HepG2 (cell line): ENCODE data around the gene LTA4H. TPM values are rescaled to one million over a fixed set of nuclear protein-coding genes. Genes with fewer than 3 reads are reported as not detected.
A peak's percentile ranks its signal among the peaks of the same experiment; 100 is the strongest.

Experiments
- ERF ChIP-seq: IDR thresholded peaks from 2 replicates; pipeline ENCODE4 v1.6.1; 2018; ENCODE audit warnings: missing biosample characterization, missing genetic modification reagents
- FOXA1 ChIP-seq, 2 experiments: fragments of 450-650 bp in 1 of 2; sonication (generic) in 1 of 2; formaldehyde crosslinking in 1 of 2; IDR thresholded peaks; 2 replicates each; pipeline versions ENCODE4 v1.4.0 to v1.6.1; 2016 to 2020; ENCODE audit warnings: missing genetic modification reagents in 1 of 2
- KDM3A ChIP-seq: IDR thresholded peaks from 2 replicates; pipeline ENCODE4 v1.6.1; 2018; ENCODE audit warnings: low read depth, missing compliant biosample characterization
- MXI1 ChIP-seq: IDR thresholded peaks from 3 replicates; pipeline ENCODE4 v1.6.1; 2012; ENCODE audit warnings: low read depth, low read length, inconsistent platforms, borderline replicate concordance
- NR2C2 ChIP-seq: sonication (generic); formaldehyde crosslinking; IDR thresholded peaks from 2 replicates; pipeline ENCODE4 v1.4.0; 2020; ENCODE audit warnings: missing genetic modification reagents, mild to moderate bottlenecking, moderate library complexity, borderline replicate concordance
- REPIN1 ChIP-seq: sonication (generic); formaldehyde crosslinking; IDR thresholded peaks from 2 replicates; pipeline ENCODE4 v1.8.0; 2022; ENCODE audit warnings: missing genetic modification reagents, low read depth, mild to moderate bottlenecking, borderline replicate concordance
- SOX5 ChIP-seq: IDR thresholded peaks from 2 replicates; pipeline ENCODE4 v1.6.1; 2016; ENCODE audit warnings: borderline replicate concordance
- TFAP4 ChIP-seq: sonication (generic); IDR thresholded peaks from 2 replicates; pipeline ENCODE4 v1.6.1; 2016; ENCODE audit warnings: low read depth, borderline replicate concordance
- XRCC5 ChIP-seq: fragments of 200-400 bp; formaldehyde crosslinking; optimal IDR thresholded peaks from 2 replicates; pipeline ENCODE3; 2017; ENCODE audit warnings: mild to moderate bottlenecking, low read length
- ZHX2 ChIP-seq, 2 experiments: sonication (generic) in 1 of 2; formaldehyde crosslinking in 1 of 2; IDR thresholded peaks; 2 replicates each; pipeline versions ENCODE4 v1.6.1 to v1.9.0; 2014 to 2022; ENCODE audit warnings: antibody characterized with exemption in 1 of 2, borderline replicate concordance in 1 of 2, inconsistent platforms in 1 of 2, low read depth in 1 of 2, missing genetic modification reagents in 1 of 2
- ZMYM4 ChIP-seq: sonication (generic); formaldehyde crosslinking; IDR thresholded peaks from 2 replicates; pipeline ENCODE4 v1.8.1; 2023; ENCODE audit warnings: mild to moderate bottlenecking, missing genetic modification reagents
- ZNF446 ChIP-seq: sonication (generic); formaldehyde crosslinking; IDR thresholded peaks from 2 replicates; pipeline ENCODE4 v1.5.0; 2020; ENCODE audit warnings: mild to moderate bottlenecking, missing genetic modification reagents
- ZNF569 ChIP-seq: sonication (generic); formaldehyde crosslinking; IDR thresholded peaks from 2 replicates; pipeline ENCODE4 v1.5.0; 2020; ENCODE audit warnings: mild to moderate bottlenecking, missing genetic modification reagents, moderate library complexity, borderline replicate concordance
- ZNF746 ChIP-seq: sonication (generic); formaldehyde crosslinking; IDR thresholded peaks from 2 replicates; pipeline ENCODE4 v1.8.0; 2022; ENCODE audit warnings: mild to moderate bottlenecking, missing genetic modification reagents
- ZNF773 ChIP-seq: sonication (generic); formaldehyde crosslinking; IDR thresholded peaks from 2 replicates; pipeline ENCODE4 v1.4.0; 2020; ENCODE audit warnings: missing genetic modification reagents, borderline replicate concordance
- ZNF83 ChIP-seq: sonication (generic); formaldehyde crosslinking; IDR thresholded peaks from 2 replicates; pipeline ENCODE4 v1.4.0; 2020; ENCODE audit warnings: missing genetic modification reagents, mild to moderate bottlenecking, borderline replicate concordance
- polyA plus RNA-seq, 8 experiments: library from polyadenylated mRNA; depleted of rRNA in 3 of 8; stranded (reverse) in 7 of 8; unstranded in 1 of 8; fragments of >200 nt; fragmentation: Illumina TruSeq in 4 of 8; extraction: Trizol in 4 of 8; gene quantifications; 2 replicates each; pipeline versions ENCODE4 v1.2.1 to v1.2.3, GENCODE V29; 2011 to 2016; ENCODE audit warnings: low read depth in 4 of 8, missing spikeins in 1 of 8, mixed read lengths in 1 of 8; ENCODE audit not compliant: insufficient read depth in 1 of 8
- total RNA-seq, 5 experiments: library from RNA; depleted of rRNA; stranded (reverse); fragments of >200 nt; fragmentation: Illumina TruSeq; extraction: Trizol; gene quantifications; 2 replicates each; pipeline ENCODE4 v1.2.3, GENCODE V29; 2016; ENCODE audit warnings: low read depth in 1 of 5
- TF ChIP-seq, protein P1 (sequence below): sonication (generic); formaldehyde crosslinking; IDR thresholded peaks from 2 replicates; pipeline ENCODE4 v1.4.0; 2020; ENCODE audit warnings: mild to moderate bottlenecking, missing genetic modification reagents
- TF ChIP-seq, protein P2 (sequence below): IDR thresholded peaks from 2 replicates; pipeline ENCODE4 v1.6.1; 2016; ENCODE audit warnings: missing compliant biosample characterization, missing genetic modification reagents, borderline replicate concordance

Gene LTA4H
- total and polyA plus RNA-seq, 2 of the 13 experiments (the other 11 are each of a cell fraction or from before 2014, with no cell fraction given) = 87.5 to 90.4 TPM

GRCh38 chr12:95998611-95999286 is 36.6 kb downstream of the LTA4H start (continued):
- TF ChIP-seq TFAP4 = no peak
- TF ChIP-seq, protein P1, sequence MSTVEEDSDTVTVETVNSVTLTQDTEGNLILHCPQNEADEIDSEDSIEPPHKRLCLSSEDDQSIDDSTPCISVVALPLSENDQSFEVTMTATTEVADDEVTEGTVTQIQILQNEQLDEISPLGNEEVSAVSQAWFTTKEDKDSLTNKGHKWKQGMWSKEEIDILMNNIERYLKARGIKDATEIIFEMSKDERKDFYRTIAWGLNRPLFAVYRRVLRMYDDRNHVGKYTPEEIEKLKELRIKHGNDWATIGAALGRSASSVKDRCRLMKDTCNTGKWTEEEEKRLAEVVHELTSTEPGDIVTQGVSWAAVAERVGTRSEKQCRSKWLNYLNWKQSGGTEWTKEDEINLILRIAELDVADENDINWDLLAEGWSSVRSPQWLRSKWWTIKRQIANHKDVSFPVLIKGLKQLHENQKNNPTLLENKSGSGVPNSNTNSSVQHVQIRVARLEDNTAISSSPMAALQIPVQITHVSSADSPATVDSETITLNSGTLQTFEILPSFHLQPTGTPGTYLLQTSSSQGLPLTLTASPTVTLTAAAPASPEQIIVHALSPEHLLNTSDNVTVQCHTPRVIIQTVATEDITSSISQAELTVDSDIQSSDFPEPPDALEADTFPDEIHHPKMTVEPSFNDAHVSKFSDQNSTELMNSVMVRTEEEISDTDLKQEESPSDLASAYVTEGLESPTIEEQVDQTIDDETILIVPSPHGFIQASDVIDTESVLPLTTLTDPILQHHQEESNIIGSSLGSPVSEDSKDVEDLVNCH = no peak
- no peak for TF ChIP-seq XRCC5
- TF ChIP-seq, protein P2, sequence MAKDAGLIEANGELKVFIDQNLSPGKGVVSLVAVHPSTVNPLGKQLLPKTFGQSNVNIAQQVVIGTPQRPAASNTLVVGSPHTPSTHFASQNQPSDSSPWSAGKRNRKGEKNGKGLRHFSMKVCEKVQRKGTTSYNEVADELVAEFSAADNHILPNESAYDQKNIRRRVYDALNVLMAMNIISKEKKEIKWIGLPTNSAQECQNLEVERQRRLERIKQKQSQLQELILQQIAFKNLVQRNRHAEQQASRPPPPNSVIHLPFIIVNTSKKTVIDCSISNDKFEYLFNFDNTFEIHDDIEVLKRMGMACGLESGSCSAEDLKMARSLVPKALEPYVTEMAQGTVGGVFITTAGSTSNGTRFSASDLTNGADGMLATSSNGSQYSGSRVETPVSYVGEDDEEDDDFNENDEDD (CRISPR knock-in tag) = no peak
- TF ChIP-seq ZNF746 = no peak
- TF ChIP-seq MXI1 = 0 out of 3 replicates have a peak, but pooled peaks have one; percentile 23
- no peak for TF ChIP-seq ZNF569 (CRISPR knock-in tag)
- no peak for TF ChIP-seq FOXA1 (IDR thresholded peaks at IDR 0.05)
- peak; percentile 83 for TF ChIP-seq FOXA1 (CRISPR knock-in tag; IDR thresholded peaks at IDR 0.05)
- no peak for TF ChIP-seq ZNF446 (CRISPR knock-in tag)
- 0 out of 2 replicates have a peak, but pooled peaks have one; percentile 29 for TF ChIP-seq ERF (CRISPR knock-in tag)
- TF ChIP-seq REPIN1 (CRISPR knock-in tag) = 0 out of 2 replicates have a peak, but pooled peaks have one; percentile 31
- TF ChIP-seq ZMYM4 (CRISPR knock-in tag) = peak; percentile 57; the same call in 1 of the 2 replicates
- TF ChIP-seq ZNF83 (CRISPR knock-in tag) = no peak
- no peak for TF ChIP-seq ZHX2 (IDR thresholded peaks at IDR 0.05; ENCODE audit: low read depth)
- TF ChIP-seq ZHX2 (CRISPR knock-in tag; IDR thresholded peaks at IDR 0.05; ENCODE audit: borderline replicate concordance) = no peak
- TF ChIP-seq NR2C2 (CRISPR knock-in tag) = no peak
- no peak for TF ChIP-seq KDM3A
- TF ChIP-seq ZNF773 (CRISPR knock-in tag) = no peak
- TF ChIP-seq SOX5 = 0 out of 2 replicates have a peak, but pooled peaks have one; percentile 4
